Left ventricle myocardium inferior (tissue), 1 donor: Measurements from ENCODE around the gene DOC2B. TPM values are rescaled to one million over a fixed set of nuclear protein-coding genes. Genes with fewer than 3 reads are reported as not detected.

ENCODE experiments used
- DNase-seq: peaks from one replicate; pipeline ENCODE4 v3.0.0-alpha.2; 2020
- H3K27ac ChIP-seq: fragments of 200-600 bp; replicated peaks from 2 replicates; pipeline ENCODE4 v1.8.0; 2021
- H3K27me3 ChIP-seq: fragments of 200-600 bp; 2 replicates; pipeline ENCODE4 v1.8.0; 2021; ENCODE audit warnings: low read depth
- H3K36me3 ChIP-seq: fragments of 200-600 bp; 2 replicates; pipeline ENCODE4 v1.8.0; 2021
- H3K4me1 ChIP-seq: fragments of 200-600 bp; 2 replicates; pipeline ENCODE4 v1.8.0; 2021
- H3K4me3 ChIP-seq: fragments of 200-600 bp; 2 replicates; pipeline ENCODE4 v1.8.0; 2021; ENCODE audit warnings: mild to moderate bottlenecking, moderate library complexity
- H3K9me3 ChIP-seq: fragments of 200-600 bp; replicated peaks from 2 replicates; pipeline ENCODE4 v1.8.0; 2021
- CTCF ChIP-seq: fragments of 200-600 bp; IDR thresholded peaks from 2 replicates; pipeline ENCODE4 v1.8.0; 2021; ENCODE audit warnings: antibody characterized with exemption, mild to moderate bottlenecking, borderline replicate concordance
- intact Hi-C: fragments of 100-400 bp; cut with micrococcal nuclease; formaldehyde crosslinking; loops from one replicate; pipeline ENCODE4 v1.11.0; 2022
- total RNA-seq: library from RNA; stranded (reverse); fragmentation: NEBNext Ultra II Directional; extraction: Animal tissue kit (Norgen Biotek cat#: 25700); gene quantifications from one replicate; pipeline ENCODE4 v1.2.1, GENCODE V29; 2021
- donor health status: DM: no; HTN: yes; CAD: no; lungs with severe emphysema.

The DOC2B gene
- total RNA-seq, 1 donor from 2014 or later: 2.7 TPM

DNA sequence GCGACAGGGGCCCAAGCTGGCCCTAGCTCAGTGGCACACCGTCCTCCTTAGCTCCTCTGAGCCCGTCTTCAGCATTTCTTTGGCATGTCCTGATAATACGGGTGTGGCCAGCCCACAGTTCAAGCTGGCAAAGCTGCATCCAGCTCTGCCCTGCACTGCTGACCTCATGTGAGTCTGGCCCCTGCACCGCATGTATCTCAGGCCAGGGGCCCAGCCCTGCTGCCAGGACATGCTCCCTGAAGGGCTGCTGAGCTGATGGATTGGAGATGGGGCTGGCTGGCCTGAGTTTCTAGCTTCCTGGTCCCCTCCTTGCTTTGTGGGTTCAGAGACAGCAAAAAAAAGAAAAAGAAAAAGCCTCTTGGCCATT is 2.4 kb downstream of the DOC2B start:
- H3K27me3 ChIP-seq: peaks cover 79% of the 10 kb centered on the region
- H3K9me3 ChIP-seq: no peaks in the 10 kb centered on the region
- peak overlapping the region; percentile 90 for H3K27ac ChIP-seq
- intact Hi-C loops: no loop called here
- H3K4me3 ChIP-seq: peak overlapping the region; percentile 71
- H3K4me1 ChIP-seq: peaks cover 43% of the 10 kb centered on the region
- H3K36me3 ChIP-seq: no peaks in the 10 kb centered on the region
- TF ChIP-seq CTCF: no peak
- no peak for DNase-seq

DNA sequence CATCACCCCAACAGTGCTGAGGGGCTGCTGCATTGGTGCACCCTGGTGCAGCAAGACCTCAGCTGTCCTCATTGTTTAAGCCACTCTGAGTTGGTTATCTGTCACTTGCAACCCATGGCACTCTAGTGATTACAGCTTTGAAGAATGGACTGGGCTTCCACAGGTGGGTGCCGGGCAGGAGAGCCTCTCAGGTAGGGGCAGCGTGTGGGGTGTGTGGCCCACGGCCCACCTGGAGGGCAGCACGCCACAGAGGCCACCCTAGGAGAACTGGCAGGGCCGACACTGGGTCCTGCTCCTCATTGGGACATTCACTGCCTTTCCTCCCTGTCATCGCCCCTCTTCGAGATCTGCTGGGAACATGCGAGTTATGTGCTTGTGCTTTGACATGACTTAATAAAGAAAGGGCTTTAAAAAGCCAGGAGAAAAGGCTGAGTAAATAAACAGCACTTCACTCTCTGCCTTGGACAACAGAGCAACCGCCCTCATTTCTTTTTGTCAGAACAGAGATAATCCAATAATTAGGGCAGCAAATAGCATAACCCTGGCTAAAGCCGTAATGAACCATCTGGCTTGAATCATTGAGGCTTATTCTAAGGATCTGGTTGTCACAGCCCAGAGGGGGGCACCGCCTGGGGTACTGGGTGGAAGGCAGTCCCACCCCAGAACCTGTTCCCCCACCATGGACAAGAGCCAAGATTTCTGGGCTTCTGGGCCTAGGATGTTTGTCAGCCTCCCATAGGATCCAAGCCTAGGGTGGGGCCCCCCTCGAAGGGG is 3.0 kb downstream of the DOC2B start:
- H3K27me3 ChIP-seq: peaks cover 74% of the 10 kb centered on the region
- H3K4me1 ChIP-seq: peaks cover 43% of the 10 kb centered on the region
- H3K4me3 ChIP-seq: peak overlapping the region; percentile 71
- H3K36me3 ChIP-seq: no peaks in the 10 kb centered on the region
- peak overlapping the region; percentile 8 for H3K27ac ChIP-seq
- intact Hi-C loops: no loop called here
- TF ChIP-seq CTCF: no peak
- H3K9me3 ChIP-seq: no peaks in the 10 kb centered on the region
- DNase-seq: no peak

DNA sequence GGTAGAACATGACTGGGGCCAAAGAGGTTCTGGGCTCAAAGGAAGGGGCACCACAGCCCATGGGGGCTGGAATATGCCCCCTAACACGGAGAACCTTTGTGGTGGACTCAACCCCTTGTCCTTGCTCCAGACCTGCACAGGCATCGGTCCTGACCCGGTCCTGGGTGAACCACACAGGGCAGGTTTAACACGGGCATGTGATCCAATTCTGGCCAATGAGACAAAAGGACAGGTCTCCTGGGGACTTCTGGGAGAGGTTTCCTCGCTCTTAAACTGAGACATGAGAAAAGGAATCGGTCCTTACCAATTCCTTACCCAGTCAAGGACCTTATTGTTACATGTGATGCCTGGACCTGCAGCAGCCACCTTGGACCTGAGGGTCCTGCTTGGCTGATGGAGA is 3.7 kb downstream of the DOC2B start:
- no peak overlapping the region for H3K27ac ChIP-seq
- intact Hi-C loops: no loop called here
- H3K36me3 ChIP-seq: no peaks in the 10 kb centered on the region
- no peak for DNase-seq
- H3K27me3 ChIP-seq: peaks cover 67% of the 10 kb centered on the region
- no peaks in the 10 kb centered on the region for H3K9me3 ChIP-seq
- TF ChIP-seq CTCF: no peak
- no peak overlapping the region for H3K4me3 ChIP-seq
- peaks cover 41% of the 10 kb centered on the region for H3K4me1 ChIP-seq

DNA sequence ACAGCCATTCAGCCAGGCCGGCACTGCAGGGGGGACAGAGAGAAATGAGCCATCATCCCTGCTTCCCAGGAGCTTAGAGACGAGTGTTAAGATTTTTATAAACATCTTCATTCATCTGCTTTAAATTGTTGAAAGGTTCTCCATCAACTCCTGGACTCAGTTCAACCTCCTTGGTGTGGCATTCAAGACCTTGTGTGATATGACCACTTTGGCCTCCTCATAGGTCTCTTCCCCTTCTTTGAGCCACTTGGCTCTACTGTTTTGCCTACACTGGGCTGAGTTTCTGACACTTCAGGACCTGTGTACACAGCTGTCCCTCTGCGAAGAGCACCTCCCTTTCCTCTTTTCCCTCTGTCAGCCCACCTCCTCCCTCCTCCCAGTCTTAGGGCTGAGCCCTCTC is 4.3 kb downstream of the DOC2B start:
- H3K9me3 ChIP-seq: no peaks in the 10 kb centered on the region
- no peak overlapping the region for H3K4me3 ChIP-seq
- intact Hi-C loops: no loop called here
- peaks cover 35% of the 10 kb centered on the region for H3K4me1 ChIP-seq
- H3K27ac ChIP-seq: no peak overlapping the region
- no peaks in the 10 kb centered on the region for H3K36me3 ChIP-seq
- no peak for TF ChIP-seq CTCF
- peaks cover 62% of the 10 kb centered on the region for H3K27me3 ChIP-seq
- no peak for DNase-seq

GRCh38 chr17:173166-173911 is 8.1 kb downstream of the DOC2B start:
- DNase-seq: no peak
- Histone ChIP-seq H3K4me1 (peaks cover 2% of the 10 kb centered on the region), H3K36me3 (no peaks in the 10 kb centered on the region), H3K27me3 (peaks cover 28% of the 10 kb centered on the region), H3K9me3 (no peaks in the 10 kb centered on the region), H3K4me3 (no peak overlapping the region), H3K27ac (no peak overlapping the region)
- TF ChIP-seq CTCF: no peak
- intact Hi-C loops: no loop called here
